Heart right ventricle (tissue), 16 donors: ENCODE results near the gene TFB2M. TPM values are rescaled to one million over a fixed set of nuclear protein-coding genes. Genes with fewer than 3 reads are reported as not detected.
"Not testable (repeated sequence)": the region's sequence is repeated elsewhere in the genome, so short reads cannot be mapped to it uniquely, and the experiment has no call there.

Experiments used
- ATAC-seq, 8 donors: fragments of 200-7000 bp; cut with Tn5 transposase; one replicate each; pipeline ENCODE4 v1.9.1; 2020; ENCODE audit warnings: mild to moderate bottlenecking in 8 of 8, moderate library complexity in 8 of 8, moderate number of reproducible peaks in 1 of 8
- DNase-seq, 2 donors: peaks; one replicate each; pipeline ENCODE4 v3.0.0-alpha.2; 2020
- H3K27ac ChIP-seq, 10 donors: fragments of 200-600 bp; sonication (generic) in 2 of 10; one replicate each; pipeline versions ENCODE4 v1.5.0 to v1.8.0; 2020 to 2022; ENCODE audit warnings: mild to moderate bottlenecking in 3 of 10
- H3K27me3 ChIP-seq, 7 donors: fragments of 200-600 bp; one replicate each; pipeline ENCODE4 v1.8.0; 2021 to 2022; ENCODE audit warnings: mild to moderate bottlenecking in 2 of 7
- H3K36me3 ChIP-seq, 9 donors: fragments of 200-600 bp; sonication (generic) in 1 of 9; one replicate each; pipeline versions ENCODE4 v1.5.0 to v1.8.0; 2020 to 2022; ENCODE audit warnings: mild to moderate bottlenecking in 2 of 9
- H3K4me1 ChIP-seq, 9 donors: fragments of 200-600 bp; sonication (generic) in 1 of 9; one replicate each; pipeline versions ENCODE4 v1.5.0 to v1.8.0; 2020 to 2022; ENCODE audit warnings: mild to moderate bottlenecking in 4 of 9
- H3K4me3 ChIP-seq, 10 donors: fragments of 200-600 bp; sonication (generic) in 2 of 10; one replicate each; pipeline versions ENCODE4 v1.5.0 to v1.8.0; 2020 to 2022; ENCODE audit warnings: mild to moderate bottlenecking in 7 of 10, moderate library complexity in 2 of 10
- H3K9me3 ChIP-seq, 11 donors: fragments of 200-600 bp in 10 of 11; sonication (generic) in 2 of 11; one replicate each; pipeline versions ENCODE4 v1.5.0 to v1.8.0; 2013 to 2022; ENCODE audit warnings: mild to moderate bottlenecking in 2 of 11, control low read depth in 1 of 11, moderate library complexity in 1 of 11
- CTCF ChIP-seq, 9 donors: fragments of 200-600 bp; sonication (generic) in 2 of 9; IDR thresholded peaks; one replicate each; pipeline versions ENCODE4 v1.5.0 to v1.8.0; 2021 to 2022; ENCODE audit warnings: antibody characterized with exemption in 9 of 9, mild to moderate bottlenecking in 5 of 9, moderate library complexity in 1 of 9
- WGBS, 2 donors: extraction: QIAGEN DNeasy Blood & Tissue Kit; methylation state at CpG; one replicate each; pipeline ENCODE4 v1.1.7; 2013; ENCODE audit warnings: inconsistent platforms in 1 of 2; 5-methylcytosine and 5-hydroxymethylcytosine counted together
- intact Hi-C, 10 donors: fragments of 100-400 bp; cut with DNase I; formaldehyde crosslinking; loops; one replicate each; pipeline versions ENCODE4 v1.11.1 to v1.14.2; 2022
- polyA plus RNA-seq, 2 donors: library from polyadenylated mRNA; stranded (reverse); fragments of 200-250 nt; gene quantifications; one replicate each; pipeline ENCODE4 v1.2.3, GENCODE V29; 2013
- total RNA-seq, 10 donors: library from RNA; stranded (reverse); fragmentation: NEBNext Ultra II Directional in 3 of 10; extraction: Animal tissue kit (Norgen Biotek cat#: 25700) in 3 of 10; gene quantifications; one replicate each; pipeline versions ENCODE4 v1.2.1 to v1.2.4, GENCODE V29; 2021 to 2023
- donor health status: Arrhythmogenic right ventricular cardiomyopathy.
- donor health status: ischemic (EF 13 %, LVEDD 7.1; RV severe dilation, severe dysfunction).
- donor health status: healthy with polysubstance abuse.
- donor health status: DM: no; HTN: yes; CAD: no.
- donor health status: DM: no; HTN: no; CAD: no.
- donor health status: ischemic (EF 25% LVEDD 6.9; RV normal size, moderate dysfunction).
- donor health status: ischemic (EF 25% LVEDD 5.7; RV mildly dilated, moderate dysfunction).
- donor health status: healthy.
- donor health status: DM: yes; HTN: yes; CAD: no.
- donor health status: Ischemic cardiomyopathy.
- donor health status: ischemic (EF 35%, LVEDD 5.7; RV mildly dilated, moderate dysfunction).
- donor health status: nonischemic (EF 11% LVEDD 7.7; RV severe dilation, severe dysfunction).
- donor health status: DM: yes; HTN: yes; CAD: no.
- donor health status: PGD.
- donor health status: ischemic (EF 29% LVEDD 5.4; RV normal size, mild dysfunction).
- donor health status: nonischemic (EF 23%, LVEDD 6.1; RV moderate dilation, normal function).

The TFB2M gene
- total and polyA plus RNA-seq, 12 donors, result 2.9 to 16.5 (median 13.1) TPM

DNA sequence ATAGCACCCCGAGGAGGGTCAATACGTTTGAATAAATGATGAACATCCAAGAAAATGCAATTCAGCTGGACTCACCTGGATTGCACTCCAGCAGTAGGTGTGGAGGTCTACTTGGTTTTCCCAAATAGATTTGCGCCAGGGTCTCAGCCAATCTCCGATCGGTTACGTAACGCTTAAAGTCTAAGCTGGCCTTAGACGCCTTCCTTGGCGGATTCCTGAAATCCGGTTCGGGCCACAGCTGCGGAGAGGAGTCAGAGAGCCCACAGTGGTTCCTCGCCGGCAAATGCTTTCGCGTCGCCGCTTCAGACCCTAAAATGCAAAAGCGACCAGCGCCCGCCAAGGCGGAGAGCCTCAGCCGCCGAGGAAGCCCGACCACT, 322 bp downstream of the TFB2M start:
- Histone ChIP-seq H3K36me3 (peaks cover 0 to 35% (median 17%) of the 10 kb centered on the region in 9 donors), H3K4me1 (peaks cover 0 to 56% (median 52%) of the 10 kb centered on the region in 9 donors), H3K4me3 (peak overlapping the region; percentile 75 to 98 (median 89)), H3K9me3 (no peaks in the 10 kb centered on the region), H3K27ac (peak overlapping the region in 9 of 10 donors; percentile 60 to 97 (median 93)), H3K27me3 (no peaks in the 10 kb centered on the region)
- no peak for DNase-seq
- WGBS, 2 donors, result 0% methylated on average over 25 of the region's 25 CpGs
- peak in 6 of 8 donors; percentile 1 to 12 (median 2) for ATAC-seq
- intact Hi-C loops, result loop anchor here in 7 of 10 donors (2.0 to 10.0 kb wide), 10 partner anchors 42 to 133 kb away; no protein-coding TSS in a partner anchor
- no peak for TF ChIP-seq CTCF (IDR thresholded peaks at IDR 0.05)

- intact Hi-C loops, result loop anchor here in 7 of 10 donors (5.0 to 10.0 kb wide), 7 partner anchors 42 to 132 kb away; no protein-coding TSS in a partner anchor
- TF ChIP-seq CTCF (IDR thresholded peaks at IDR 0.05), result no peak
Observed at GRCh38 chr1:246564839-246565750, 966 bp downstream of the TFB2M start.

DNA sequence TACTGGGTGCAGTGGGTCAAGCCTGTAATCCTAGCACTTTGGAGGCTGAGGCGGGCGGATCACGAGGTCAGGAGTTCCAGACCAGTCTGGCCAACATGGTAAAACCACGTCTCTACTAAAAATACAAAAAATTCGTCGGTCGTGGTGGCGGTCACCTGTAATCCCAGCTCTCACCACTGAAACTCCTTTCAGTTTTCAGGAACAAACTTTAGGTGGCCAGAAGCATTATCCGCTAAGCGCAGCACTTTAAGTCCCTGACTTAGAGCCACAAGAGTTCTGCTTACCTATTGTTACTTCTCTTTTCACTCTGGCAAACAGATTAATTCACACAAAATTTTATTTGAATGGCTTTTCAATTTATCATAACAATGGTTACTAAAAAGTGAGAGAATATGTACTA, 5.2 kb downstream of the TFB2M start:
- not testable (repeated sequence) for H3K27me3 ChIP-seq, H3K4me3 ChIP-seq, ATAC-seq, H3K9me3 ChIP-seq, DNase-seq, H3K27ac ChIP-seq
- Histone ChIP-seq H3K36me3 (peaks cover 0 to 84% (median 42%) of the 10 kb centered on the region in 9 donors), H3K4me1 (peaks cover 0 to 19% (median 15%) of the 10 kb centered on the region in 9 donors)
- intact Hi-C loops, result loop anchor here in 2 of 10 donors (10.0 kb wide), 1 partner anchor 84 kb away; no protein-coding TSS in a partner anchor
- WGBS, 2 donors, result 88 to 89% methylated on average over 10 of the region's 10 CpGs

More at GRCh38 chr1:246564839-246565750, 966 bp downstream of the TFB2M start:
- H3K27ac ChIP-seq, result peak overlapping the region in 8 of 10 donors; percentile 75 to 97 (median 93)
- H3K27me3 ChIP-seq, result no peaks in the 10 kb centered on the region
- peaks cover 0 to 41% (median 18%) of the 10 kb centered on the region in 9 donors for H3K36me3 ChIP-seq
- WGBS, 2 donors, result 32 to 35% methylated on average over 33 of the region's 33 CpGs
- DNase-seq (no peak), ATAC-seq (no peak)
- H3K4me1 ChIP-seq, result peaks cover 0 to 50% (median 46%) of the 10 kb centered on the region in 9 donors
- peak overlapping the region; percentile 75 to 98 (median 89) for H3K4me3 ChIP-seq
- H3K9me3 ChIP-seq, result no peaks in the 10 kb centered on the region

DNA sequence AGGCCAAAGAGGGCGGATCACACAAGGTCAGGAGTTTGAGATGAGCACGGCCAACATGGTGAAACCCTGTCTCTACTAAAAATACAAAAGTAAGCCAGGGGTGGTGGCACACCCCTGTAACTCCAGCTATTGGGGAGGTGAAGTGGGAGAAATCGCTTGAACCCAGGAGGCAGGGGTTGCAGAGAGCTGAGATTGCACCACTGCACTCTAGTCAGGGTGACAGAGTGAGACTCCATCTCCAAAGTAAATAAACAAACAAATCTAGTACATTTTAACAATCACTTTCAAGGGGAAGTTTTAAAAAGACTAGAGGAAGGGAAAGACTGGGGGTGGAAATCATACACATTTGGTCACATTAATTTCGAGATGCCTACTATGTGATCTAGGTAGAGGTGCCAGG, 6.8 kb downstream of the TFB2M start:
- ATAC-seq (no peak), DNase-seq (no peak)
- no peaks in the 10 kb centered on the region for H3K9me3 ChIP-seq
- intact Hi-C loops, result loop anchor here in 1 of 10 donors (5.0 kb wide), 1 partner anchor 52 kb away; the partner anchor contains the start of gene SMYD3
- no peak overlapping the region for H3K4me3 ChIP-seq
- no peak for TF ChIP-seq CTCF (IDR thresholded peaks at IDR 0.05)
- no peak overlapping the region for H3K27ac ChIP-seq
- 95 to 99% methylated on average over 4 of the region's 4 CpGs for WGBS, 2 donors
- H3K27me3 ChIP-seq, result no peaks in the 10 kb centered on the region
- peaks cover 0 to 97% (median 52%) of the 10 kb centered on the region in 9 donors for H3K36me3 ChIP-seq
- H3K4me1 ChIP-seq, result peaks cover 0 to 6% (median 3%) of the 10 kb centered on the region in 9 donors
